HepG2 (cell line): Measurements from ENCODE around the gene CERS5. TPM values are rescaled to one million over a fixed set of nuclear protein-coding genes. Genes with fewer than 3 reads are reported as not detected.
A peak's percentile ranks its signal among the peaks of the same experiment; 100 is the strongest.

Source experiments
- ATAC-seq: fragments of 200-7000 bp; cut with Tn5 transposase; 3 replicates; pipeline ENCODE4 v1.9.1; 2020; ENCODE audit warnings: mild to moderate bottlenecking, moderate library complexity
- BruUV-seq: library from RNA; stranded (reverse); fragments of 400-500 nt; replicated peaks from 2 replicates; lab custom pipeline; 2021; lab: Mats Ljungman, UMichigan
- CTCF ChIA-PET: fragments of 300-600 bp; formaldehyde crosslinking; extraction: SDS; loops from one replicate; lab custom pipeline; 2021; ENCODE audit warnings: low total read pairs, inconsistent platforms, low intra/inter-chr PET ratio; lab: Yijun Ruan, JAX
- POLR2A ChIA-PET: fragments of 350-600 bp; sonication (Branson Sonifier 250); formaldehyde crosslinking; loops from one replicate; lab custom pipeline; 2020; ENCODE audit warnings: antibody characterized with exemption, inconsistent platforms; lab: Yijun Ruan, JAX
- DNase-seq: peaks from one replicate; pipeline ENCODE4 v3.0.0-alpha.2; 2015; ENCODE audit warnings: low spot score
- FAIRE-seq: peaks from 3 replicates; lab custom pipeline; 2011; peaks lifted over from hg19 to GRCh38; lab: Jason Lieb, UNC
- H2AFZ ChIP-seq: one replicate; pipeline ENCODE4 v1.6.1; 2011; ENCODE audit warnings: low read length, inconsistent platforms
- H3K27ac ChIP-seq: fragments of 300-600 bp; 3 replicates; pipeline ENCODE4 v1.8.0; 2011; ENCODE audit warnings: mixed run types, mild to moderate bottlenecking, mixed read lengths, low read length, inconsistent platforms; ENCODE audit not compliant: insufficient read depth; ENCODE audit errors: extremely low read length
- H3K27me3 ChIP-seq, 2 experiments: fragments of 200-600 bp in 1 of 2; 2 replicates in 1 of 2; 3 replicates in 1 of 2; pipeline versions ENCODE4 v1.6.0 to v1.8.0; 2011; ENCODE audit warnings: low read length in 2 of 2, mild to moderate bottlenecking in 2 of 2, moderate library complexity in 2 of 2, inconsistent platforms in 1 of 2; ENCODE audit not compliant: insufficient read depth in 2 of 2, control insufficient read depth in 1 of 2
- H3K36me3 ChIP-seq, 2 experiments: fragments of 200-600 bp in 1 of 2; replicated peaks in 1 of 2; 2 replicates in 1 of 2; 3 replicates in 1 of 2; pipeline versions ENCODE4 v1.5.1 to v1.8.0; 2011; ENCODE audit warnings: low read length in 2 of 2, inconsistent platforms in 1 of 2; ENCODE audit not compliant: insufficient read depth in 2 of 2, control insufficient read depth in 1 of 2
- H3K4me1 ChIP-seq: 2 replicates; pipeline ENCODE4 v1.5.1; 2012; ENCODE audit warnings: low read length, inconsistent platforms; ENCODE audit not compliant: insufficient read depth
- H3K4me2 ChIP-seq: 2 replicates; pipeline ENCODE4 v1.6.0; 2011; ENCODE audit warnings: low read depth, low read length, inconsistent platforms
- H3K4me3 ChIP-seq, 3 experiments: fragments of 200-600 bp in 1 of 3; sonication (generic), shearing (Covaris generic) in 1 of 3; replicated peaks in 1 of 3; 2 replicates each; pipeline ENCODE4 v1.5.1; 2011 to 2016; ENCODE audit warnings: low read length in 3 of 3, inconsistent platforms in 2 of 3, low read depth in 2 of 3, mild to moderate bottlenecking in 2 of 3, control low read depth in 1 of 3, mixed read lengths in 1 of 3; ENCODE audit not compliant: insufficient read depth in 1 of 3
- H3K79me2 ChIP-seq: one replicate; pipeline ENCODE4 v1.6.1; 2011; ENCODE audit warnings: low read length, inconsistent platforms; ENCODE audit not compliant: insufficient read depth
- H3K9ac ChIP-seq: 2 replicates; pipeline ENCODE4 v1.6.0; 2011; ENCODE audit warnings: mild to moderate bottlenecking, low read depth, low read length, inconsistent platforms; ENCODE audit not compliant: insufficient read depth
- H3K9me3 ChIP-seq: 2 replicates; pipeline ENCODE4 v1.5.1; 2012; ENCODE audit warnings: mild to moderate bottlenecking, low read length
- H4K20me1 ChIP-seq: 2 replicates; pipeline ENCODE4 v1.6.0; 2011; ENCODE audit warnings: inconsistent platforms, mild to moderate bottlenecking, low read length, moderate library complexity; ENCODE audit not compliant: insufficient read depth
- ATM ChIP-seq: fragments of 450-650 bp; IDR thresholded peaks from 2 replicates; pipeline ENCODE4 v1.7.1; 2017; ENCODE audit warnings: mild to moderate bottlenecking, borderline replicate concordance
- FOSL2 ChIP-seq: sonication (generic); formaldehyde crosslinking; IDR thresholded peaks from 2 replicates; pipeline ENCODE4 v1.4.0; 2020; ENCODE audit warnings: missing genetic modification reagents
- FOXA3 ChIP-seq: IDR thresholded peaks from 2 replicates; pipeline ENCODE4 v1.6.1; 2016; ENCODE audit warnings: missing genetic modification reagents, missing compliant biosample characterization
- GZF1 ChIP-seq: sonication (generic); formaldehyde crosslinking; IDR thresholded peaks from 2 replicates; pipeline ENCODE4 v1.5.1; 2020; ENCODE audit warnings: mild to moderate bottlenecking, missing genetic modification reagents
- KDM1A ChIP-seq: IDR thresholded peaks from 2 replicates; pipeline ENCODE4 v1.6.1; 2016; ENCODE audit warnings: missing compliant biosample characterization
- TOPORS ChIP-seq: sonication (generic); formaldehyde crosslinking; IDR thresholded peaks from 2 replicates; pipeline ENCODE4 v1.8.0; 2023; ENCODE audit warnings: mild to moderate bottlenecking, missing genetic modification reagents
- ZBTB25 ChIP-seq: IDR thresholded peaks from 2 replicates; pipeline ENCODE4 v1.6.1; 2018; ENCODE audit warnings: missing genetic modification reagents
- ZMYM3 ChIP-seq: sonication (generic); formaldehyde crosslinking; IDR thresholded peaks from 2 replicates; pipeline ENCODE4 v1.5.1; 2020; ENCODE audit warnings: mild to moderate bottlenecking, missing genetic modification reagents
- ZNF460 ChIP-seq: sonication (generic); formaldehyde crosslinking; IDR thresholded peaks from 2 replicates; pipeline ENCODE4 v1.5.1; 2020; ENCODE audit warnings: missing genetic modification reagents, mild to moderate bottlenecking, borderline replicate concordance
- ZSCAN5A ChIP-seq: sonication (generic); formaldehyde crosslinking; IDR thresholded peaks from 2 replicates; pipeline ENCODE4 v1.8.0; 2022; ENCODE audit warnings: mild to moderate bottlenecking, missing genetic modification reagents, borderline replicate concordance
- WGBS: methylation state at CpG from one replicate; pipeline ENCODE4 v1.1.6; 2017; ENCODE audit warnings: low lambda C conversion rate; 5-methylcytosine and 5-hydroxymethylcytosine counted together
- in situ Hi-C: cut with HindIII; loops from 2 replicates; pipeline ENCODE4 v1.10.0; 2017; ENCODE audit warnings: low pct_unique_long_range_greater_than_20kb; ENCODE audit not compliant: extremely low pct_ligation_motif_present
- intact Hi-C: fragments of 100-400 bp; cut with micrococcal nuclease; formaldehyde crosslinking; loops from one replicate; pipeline ENCODE4 v1.10.0; 2022; ENCODE audit not compliant: unreplicated experiment
- polyA plus RNA-seq, 8 experiments: library from polyadenylated mRNA; depleted of rRNA in 3 of 8; stranded (reverse) in 7 of 8; unstranded in 1 of 8; fragments of >200 nt; fragmentation: Illumina TruSeq in 4 of 8; extraction: Trizol in 4 of 8; gene quantifications; 2 replicates each; pipeline versions ENCODE4 v1.2.1 to v1.2.3, GENCODE V29; 2011 to 2016; ENCODE audit warnings: low read depth in 4 of 8, missing spikeins in 1 of 8, mixed read lengths in 1 of 8; ENCODE audit not compliant: insufficient read depth in 1 of 8
- total RNA-seq, 5 experiments: library from RNA; depleted of rRNA; stranded (reverse); fragments of >200 nt; fragmentation: Illumina TruSeq; extraction: Trizol; gene quantifications; 2 replicates each; pipeline ENCODE4 v1.2.3, GENCODE V29; 2016; ENCODE audit warnings: low read depth in 1 of 5

CERS5 gene
- total and polyA plus RNA-seq, 2 of the 13 experiments (the other 11 are each of a cell fraction or from before 2014, with no cell fraction given): 22.3 to 48.8 TPM

- ATAC-seq: no peak
- peaks cover 4% of the 10 kb centered on the region for H3K79me2 ChIP-seq
- ChIA-PET POLR2A (interaction anchor here (0.9 to 1.6 kb wide), 3 partner anchors 9 to 36 kb away, joined by 4 to 6 read pairs (median 4); partner anchors contain the start of gene COX14), CTCF (no interaction called here)
- no peaks in the 10 kb centered on the region for H3K4me1 ChIP-seq
- no TSS peak for BruUV-seq
- TF ChIP-seq GZF1 (CRISPR knock-in tag) (no peak), TOPORS (no peak), ATM (no peak), ZSCAN5A (CRISPR knock-in tag) (no peak), KDM1A (CRISPR knock-in tag) (no peak)
- WGBS: 100% methylated on average over 3 of the region's 3 CpGs
- H3K36me3 ChIP-seq: peaks cover 3 to 28% of the 10 kb centered on the region in 2 experiments; a peak in 4 of 5 replicates
- no peak overlapping the region for H3K9ac ChIP-seq
- H3K27ac ChIP-seq: no peak overlapping the region
- intact Hi-C loops (no loop called here), in situ Hi-C loops (no loop called here)
- no peak overlapping the region for H3K4me2 ChIP-seq
- no peak for DNase-seq
- H2AFZ ChIP-seq: no peak overlapping the region
- H3K4me3 ChIP-seq: no peak overlapping the region
- no peaks in the 10 kb centered on the region for H3K27me3 ChIP-seq
- H3K9me3 ChIP-seq: no peaks in the 10 kb centered on the region
- no peaks in the 10 kb centered on the region for H4K20me1 ChIP-seq
- FAIRE-seq: no peak
Measured at GRCh38 chr12:50120521-50120920, 46.6 kb downstream of the CERS5 start.

- 100% methylated on average over 2 of the region's 2 CpGs for WGBS
- CTCF ChIA-PET: no interaction called here
- Histone ChIP-seq H3K4me3 (no peak overlapping the region), H3K9me3 (no peaks in the 10 kb centered on the region), H3K27me3 (no peaks in the 10 kb centered on the region), H3K4me1 (0 out of 2 replicates have a peak, but pooled peaks cover 2% of the 10 kb centered on the region), H2AFZ (no peak overlapping the region)
- no TSS peak for BruUV-seq
- DNase-seq (no peak), ATAC-seq (peak; percentile 20; the same call in 2 of the 3 replicates)
- TF ChIP-seq FOSL2 (CRISPR knock-in tag) (peak; percentile 74), ZNF460 (CRISPR knock-in tag) (peak; percentile 97), ZMYM3 (CRISPR knock-in tag) (0 out of 2 replicates have a peak, but pooled peaks have one; percentile 34), FOXA3 (CRISPR knock-in tag) (no peak), ZBTB25 (no peak)
- TF ChIP-seq, all 625 proteins: peak for 3
- POLR2A ChIA-PET: interaction anchor here (0.6 to 1.6 kb wide), 2 partner anchors 35 to 225 kb away, joined by 4 read pairs; no protein-coding TSS in a partner anchor
- no peak for FAIRE-seq
- Histone ChIP-seq H4K20me1 (no peaks in the 10 kb centered on the region), H3K4me2 (no peak overlapping the region), H3K36me3 (peaks cover 3 to 28% of the 10 kb centered on the region in 2 experiments; a peak in 4 of 5 replicates), H3K9ac (no peak overlapping the region), H3K79me2 (peaks cover 6% of the 10 kb centered on the region), H3K27ac (no peak overlapping the region)
- in situ Hi-C loops (no loop called here), intact Hi-C loops (no loop called here)
Measured at GRCh38 chr12:50119387-50119786, 47.8 kb downstream of the CERS5 start.
